SK-N-SH (cell line): ENCODE results near the gene SLC25A21.

Experiments
- JUND ChIP-seq: IDR thresholded peaks from 2 replicates; pipeline ENCODE4 v1.4.0; 2012
- TCF12 ChIP-seq: IDR thresholded peaks from 2 replicates; pipeline ENCODE4 v1.4.0; 2012

DNA sequence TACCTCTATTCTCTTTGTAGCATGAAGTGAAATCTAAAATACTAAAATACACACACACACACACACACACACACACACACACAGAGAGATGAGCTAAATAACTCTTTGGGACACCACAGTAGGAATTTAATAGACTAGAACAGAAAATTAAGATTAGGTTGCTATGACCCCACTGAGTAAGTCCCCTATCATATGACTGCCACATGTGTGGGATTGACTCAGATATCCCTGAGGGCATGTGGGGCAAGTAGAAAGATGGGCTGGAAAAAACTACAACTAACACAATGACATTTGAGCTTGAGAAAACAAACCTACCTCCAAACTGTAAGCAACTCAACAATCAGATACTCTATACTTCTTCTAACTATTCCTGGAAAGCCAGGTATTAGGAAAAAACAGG lies 27.0 kb downstream of the SLC25A21 start:
- TF ChIP-seq JUND: no peak
- no peak for TF ChIP-seq TCF12
